Epidermal melanocyte (primary cell): ENCODE measurements around the gene CDH13.

Source experiments
- DNase-seq: peaks from one replicate; pipeline ENCODE4 v3.0.0; 2011; ENCODE audit warnings: low spot score; ENCODE audit not compliant: insufficient read length

Gene CDH13

GRCh38 chr16:82782715-82783251 is 156.0 kb downstream of the CDH13 start:
- no peak for DNase-seq

GRCh38 chr16:82783933-82784572 is 157.3 kb downstream of the CDH13 start:
- DNase-seq: no peak

GRCh38 chr16:82784573-82784968 is 157.8 kb downstream of the CDH13 start:
- DNase-seq: no peak

- DNase-seq: no peak
These were observed 161.5 kb downstream of the CDH13 start for GRCh38 chr16:82788225-82788624.

- no peak for DNase-seq
These were observed 162.2 kb downstream of the CDH13 start for GRCh38 chr16:82788919-82789318.

GRCh38 chr16:82792693-82793092 is 165.9 kb downstream of the CDH13 start:
- DNase-seq: no peak

- DNase-seq: no peak
These were observed 166.9 kb downstream of the CDH13 start for GRCh38 chr16:82793528-82794245.

- no peak for DNase-seq
These were observed 169.3 kb downstream of the CDH13 start for GRCh38 chr16:82796047-82796446.

- no peak for DNase-seq
These were observed 174.6 kb downstream of the CDH13 start for GRCh38 chr16:82801361-82801760.

- DNase-seq: no peak
These were observed 179.1 kb downstream of the CDH13 start for GRCh38 chr16:82805866-82806265.

- DNase-seq: no peak
These were observed 180.5 kb downstream of the CDH13 start for GRCh38 chr16:82807311-82807710.

- no peak for DNase-seq
These were observed 181.3 kb downstream of the CDH13 start for GRCh38 chr16:82808036-82808435.

- no peak for DNase-seq
These were observed 183.3 kb downstream of the CDH13 start for GRCh38 chr16:82810077-82810476.

- DNase-seq: no peak
These were observed 187.3 kb downstream of the CDH13 start for GRCh38 chr16:82814059-82814458.

- DNase-seq: no peak
These were observed 192.5 kb downstream of the CDH13 start for GRCh38 chr16:82819286-82819685.

GRCh38 chr16:82820855-82821254 is 194.1 kb downstream of the CDH13 start:
- no peak for DNase-seq

GRCh38 chr16:82824408-82824807 is 197.6 kb downstream of the CDH13 start:
- no peak for DNase-seq

GRCh38 chr16:82829301-82829700 is 202.5 kb downstream of the CDH13 start:
- no peak for DNase-seq

- no peak for DNase-seq
These were observed 204.2 kb downstream of the CDH13 start for GRCh38 chr16:82830944-82831343.

- DNase-seq: no peak
These were observed 206.1 kb downstream of the CDH13 start for GRCh38 chr16:82832821-82833220.

GRCh38 chr16:82833378-82833993 is 206.7 kb downstream of the CDH13 start:
- DNase-seq: no peak

- no peak for DNase-seq
These were observed 207.5 kb downstream of the CDH13 start for GRCh38 chr16:82834151-82834815.
